GM10266 (cell line): ENCODE data around the gene CCNYL1.

Experiments used
- DNase-seq: peaks from one replicate; pipeline ENCODE4 v3.0.0; 2012; ENCODE audit errors: extremely low spot score
- CTCF ChIP-seq: IDR thresholded peaks from 2 replicates; pipeline ENCODE4 v1.5.1; 2012; ENCODE audit warnings: mild to moderate bottlenecking, low read depth; ENCODE audit not compliant: control insufficient read depth, insufficient read depth; ENCODE audit errors: missing control alignments

CCNYL1 gene

DNA sequence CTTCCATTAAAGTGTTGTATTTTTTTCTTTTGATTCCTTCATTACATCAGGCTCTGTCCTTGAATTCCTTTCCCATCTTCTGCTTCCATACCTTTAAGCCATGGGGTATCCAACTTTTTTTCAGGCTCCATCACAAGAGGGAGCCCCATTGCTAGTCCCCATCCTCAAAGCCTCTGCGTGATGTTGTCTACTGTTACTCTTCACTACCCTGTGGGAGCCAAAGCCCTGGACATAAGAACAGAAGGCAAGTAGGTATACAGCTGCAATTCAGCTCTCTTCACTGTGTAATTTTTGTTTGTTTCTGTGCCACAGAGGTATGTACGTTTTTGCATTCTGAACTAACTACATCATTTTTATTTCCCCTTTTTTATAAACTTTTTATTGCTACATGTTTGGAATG is 36.6 kb upstream of the CCNYL1 start:
- no peak for TF ChIP-seq CTCF
- no peak for DNase-seq

- peak; percentile 54 for DNase-seq
These were observed 34.5 kb upstream of the CCNYL1 start for GRCh38 chr2:207676827-207677354.

DNA sequence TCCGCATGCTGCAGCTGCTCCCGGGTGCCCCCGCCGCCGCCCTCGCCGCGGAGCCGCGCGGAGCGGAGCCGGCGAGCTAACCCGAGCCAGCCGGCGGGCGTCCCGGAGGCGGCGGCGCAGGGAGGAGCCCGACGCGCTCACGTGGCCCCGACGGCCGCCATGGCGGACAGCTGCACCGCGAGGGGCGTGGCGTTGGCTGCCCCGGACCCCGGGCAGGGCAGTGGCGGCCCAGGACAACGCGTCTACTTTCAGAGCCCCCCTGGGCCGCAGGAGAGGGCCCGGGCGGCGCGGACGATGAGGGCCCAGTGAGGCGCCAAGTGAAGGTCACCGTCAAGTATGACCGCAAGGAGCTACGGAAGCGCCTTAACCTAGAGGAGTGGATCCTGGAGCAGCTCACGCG is 30.0 kb upstream of the CCNYL1 start:
- no peak for DNase-seq
- TF ChIP-seq CTCF: no peak

More at GRCh38 chr2:207676827-207677354, 34.5 kb upstream of the CCNYL1 start:
- no peak for TF ChIP-seq CTCF

DNA sequence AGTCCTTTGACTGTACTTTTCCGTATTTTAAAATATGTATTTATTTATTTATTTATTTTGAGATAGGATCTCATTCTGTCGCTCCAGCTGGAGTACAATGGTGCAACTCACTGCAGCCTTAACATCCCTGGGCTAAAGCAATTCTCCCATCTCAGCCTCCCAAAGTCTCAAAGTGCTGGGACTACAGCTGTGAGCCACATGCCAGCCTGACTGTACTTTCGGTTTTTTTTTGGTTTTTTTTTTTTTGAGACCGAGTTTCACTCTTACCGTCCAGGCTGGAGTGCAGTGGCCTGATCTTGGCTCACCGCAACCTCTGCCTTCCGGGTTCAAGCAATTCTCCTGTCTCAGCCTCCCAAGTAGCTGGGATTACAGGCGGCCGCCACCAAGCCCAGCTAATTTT is 28.9 kb upstream of the CCNYL1 start:
- TF ChIP-seq CTCF: no peak
- DNase-seq: no peak

- no peak for TF ChIP-seq CTCF
- no peak for DNase-seq
These were observed 28.0 kb upstream of the CCNYL1 start for GRCh38 chr2:207683438-207683837.

- no peak for TF ChIP-seq CTCF
- DNase-seq: no peak
These were observed 27.4 kb upstream of the CCNYL1 start for GRCh38 chr2:207683879-207684627.

DNA sequence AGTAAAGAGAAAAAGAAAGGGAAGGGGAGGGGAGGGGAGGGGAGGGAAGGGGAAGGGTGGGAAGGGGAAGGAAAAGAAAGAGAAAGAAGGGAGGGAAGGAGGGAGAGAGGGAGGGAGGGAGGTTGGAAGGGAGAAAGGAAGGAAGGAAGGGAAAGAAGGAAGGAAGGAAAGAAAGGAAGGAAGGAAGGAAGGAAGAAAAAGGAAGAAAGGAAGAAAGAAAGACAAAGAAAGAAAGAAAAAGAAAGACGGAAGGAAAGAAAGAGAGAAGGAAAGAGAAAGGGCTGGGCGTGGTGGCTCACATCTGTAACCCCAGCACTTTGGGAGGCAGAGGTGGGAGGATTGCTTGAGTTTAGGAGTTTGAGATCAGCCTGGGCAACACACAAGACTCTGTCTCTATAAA is 24.6 kb upstream of the CCNYL1 start:
- DNase-seq: no peak
- no peak for TF ChIP-seq CTCF
